HepG2 (cell line): ENCODE data around the gene EPB41L2. TPM values are rescaled to one million over a fixed set of nuclear protein-coding genes. Genes with fewer than 3 reads are reported as not detected.

Experiments
- GPBP1L1 ChIP-seq: sonication (generic); formaldehyde crosslinking; IDR thresholded peaks from 2 replicates; pipeline ENCODE4 v1.5.0; 2020; ENCODE audit warnings: mild to moderate bottlenecking, missing genetic modification reagents
- HMG20A ChIP-seq: IDR thresholded peaks from 2 replicates; pipeline ENCODE4 v1.6.1; 2016; ENCODE audit warnings: borderline replicate concordance
- HNF4G ChIP-seq, 2 experiments: sonication (generic) in 1 of 2; formaldehyde crosslinking in 1 of 2; IDR thresholded peaks; 2 replicates each; pipeline versions ENCODE4 v1.4.0 to v1.6.1; 2011 to 2020; ENCODE audit warnings: borderline replicate concordance in 2 of 2, low read depth in 2 of 2, mild to moderate bottlenecking in 2 of 2, low read length in 1 of 2, missing genetic modification reagents in 1 of 2, moderate library complexity in 1 of 2
- NFYB ChIP-seq: sonication (generic); formaldehyde crosslinking; IDR thresholded peaks from 2 replicates; pipeline ENCODE4 v1.4.0; 2020; ENCODE audit warnings: missing genetic modification reagents
- POGZ ChIP-seq: sonication (generic); formaldehyde crosslinking; IDR thresholded peaks from 2 replicates; pipeline ENCODE4 v1.4.0; 2020; ENCODE audit warnings: mild to moderate bottlenecking, missing genetic modification reagents
- REL ChIP-seq: sonication (generic); formaldehyde crosslinking; conservative IDR thresholded peaks from 2 replicates; pipeline ENCODE4 v1.8.0; 2022; ENCODE audit warnings: mild to moderate bottlenecking, missing genetic modification reagents, moderate library complexity
- SMYD3 ChIP-seq: sonication (generic); formaldehyde crosslinking; IDR thresholded peaks from 2 replicates; pipeline ENCODE4 v1.8.1; 2023; ENCODE audit warnings: mild to moderate bottlenecking, missing genetic modification reagents
- TARDBP ChIP-seq: sonication (generic); formaldehyde crosslinking; IDR thresholded peaks from 2 replicates; pipeline ENCODE4 v1.8.0; 2022; ENCODE audit warnings: mild to moderate bottlenecking, missing genetic modification reagents
- TOPORS ChIP-seq: sonication (generic); formaldehyde crosslinking; IDR thresholded peaks from 2 replicates; pipeline ENCODE4 v1.8.0; 2023; ENCODE audit warnings: mild to moderate bottlenecking, missing genetic modification reagents
- ZBTB37 ChIP-seq: sonication (generic); formaldehyde crosslinking; IDR thresholded peaks from 2 replicates; pipeline ENCODE4 v1.4.0; 2020; ENCODE audit warnings: mild to moderate bottlenecking, missing genetic modification reagents
- ZNF329 ChIP-seq: sonication (generic); formaldehyde crosslinking; IDR thresholded peaks from 2 replicates; pipeline ENCODE4 v1.9.0; 2021; ENCODE audit warnings: low read depth, mild to moderate bottlenecking, missing genetic modification reagents
- ZNF562 ChIP-seq: sonication (generic); formaldehyde crosslinking; IDR thresholded peaks from 2 replicates; pipeline ENCODE4 v1.8.0; 2022; ENCODE audit warnings: missing genetic modification reagents, borderline replicate concordance
- ZNF660 ChIP-seq: sonication (generic); formaldehyde crosslinking; IDR thresholded peaks from 2 replicates; pipeline ENCODE4 v1.5.1; 2020; ENCODE audit warnings: mild to moderate bottlenecking, low read depth, missing genetic modification reagents, borderline replicate concordance
- ZNF746 ChIP-seq: sonication (generic); formaldehyde crosslinking; IDR thresholded peaks from 2 replicates; pipeline ENCODE4 v1.8.0; 2022; ENCODE audit warnings: mild to moderate bottlenecking, missing genetic modification reagents
- ZNF790 ChIP-seq: sonication (generic); formaldehyde crosslinking; IDR thresholded peaks from 2 replicates; pipeline ENCODE4 v1.8.0; 2022; ENCODE audit warnings: missing genetic modification reagents, mild to moderate bottlenecking, borderline replicate concordance
- polyA plus RNA-seq, 8 experiments: library from polyadenylated mRNA; depleted of rRNA in 3 of 8; stranded (reverse) in 7 of 8; unstranded in 1 of 8; fragments of >200 nt; fragmentation: Illumina TruSeq in 4 of 8; extraction: Trizol in 4 of 8; gene quantifications; 2 replicates each; pipeline versions ENCODE4 v1.2.1 to v1.2.3, GENCODE V29; 2011 to 2016; ENCODE audit warnings: low read depth in 4 of 8, missing spikeins in 1 of 8, mixed read lengths in 1 of 8; ENCODE audit not compliant: insufficient read depth in 1 of 8
- total RNA-seq, 5 experiments: library from RNA; depleted of rRNA; stranded (reverse); fragments of >200 nt; fragmentation: Illumina TruSeq; extraction: Trizol; gene quantifications; 2 replicates each; pipeline ENCODE4 v1.2.3, GENCODE V29; 2016; ENCODE audit warnings: low read depth in 1 of 5
- TF ChIP-seq, protein P1 (sequence below): sonication (generic); formaldehyde crosslinking; IDR thresholded peaks from 2 replicates; pipeline ENCODE4 v1.4.0; 2020; ENCODE audit warnings: mild to moderate bottlenecking, low read depth, missing genetic modification reagents
- TF ChIP-seq, protein P2 (sequence below): sonication (generic); formaldehyde crosslinking; IDR thresholded peaks from 2 replicates; pipeline ENCODE4 v1.8.1; 2023; ENCODE audit warnings: mild to moderate bottlenecking, missing genetic modification reagents
- TF ChIP-seq, protein P3 (sequence below): sonication (generic); formaldehyde crosslinking; IDR thresholded peaks from 2 replicates; pipeline ENCODE4 v1.5.0; 2020; ENCODE audit warnings: missing genetic modification reagents

The EPB41L2 gene
- total and polyA plus RNA-seq, 2 of the 13 experiments (the other 11 are each of a cell fraction or from before 2014, with no cell fraction given), result 41.7 to 56.4 TPM

DNA sequence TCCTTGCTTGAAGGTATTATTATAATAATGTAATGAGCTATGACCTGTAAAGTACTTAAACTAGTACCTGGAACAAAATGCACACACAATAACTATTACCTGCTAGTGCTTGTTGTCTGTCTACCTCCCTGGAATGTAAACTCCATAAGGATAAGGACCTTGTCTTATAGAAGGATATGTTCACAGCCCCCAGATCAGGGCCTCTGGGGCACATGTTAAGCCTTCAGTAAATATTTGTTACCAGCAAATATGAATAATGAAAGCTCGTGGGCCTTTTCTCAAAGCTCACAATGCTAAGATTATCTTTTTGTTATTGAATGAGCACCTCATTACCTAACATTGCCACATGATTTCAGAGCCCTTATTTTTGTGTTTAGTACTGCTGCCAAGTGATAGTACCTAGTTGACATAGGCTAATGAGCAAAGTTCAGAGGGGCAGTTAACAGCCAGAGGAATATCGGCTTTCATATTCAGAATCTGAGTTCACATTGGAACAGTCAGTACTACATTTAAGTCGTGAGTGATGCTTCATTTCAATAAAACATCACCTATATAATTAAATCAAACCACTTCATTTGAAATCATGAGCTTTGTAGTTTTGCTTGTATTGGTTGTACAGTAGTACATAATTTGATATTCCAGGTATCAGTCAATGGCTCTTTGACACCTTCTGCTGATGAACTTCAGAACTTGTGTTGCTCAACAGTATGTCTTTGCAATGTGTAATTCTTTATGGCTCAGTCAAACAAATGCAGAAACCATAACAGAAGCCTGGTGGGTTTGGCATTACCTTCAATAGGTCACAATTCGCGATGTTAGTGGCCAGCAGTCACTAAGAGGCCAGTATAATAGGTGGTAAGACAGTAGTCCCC lies 247.6 kb downstream of the EPB41L2 start (continued):
- TF ChIP-seq ZBTB37 (CRISPR knock-in tag) (peak; percentile 88), ZNF660 (CRISPR knock-in tag) (no peak), TOPORS (CRISPR knock-in tag) (0 out of 2 replicates have a peak, but pooled peaks have one; percentile 56), TARDBP (CRISPR knock-in tag) (peak; percentile 97), GPBP1L1 (CRISPR knock-in tag) (no peak), SMYD3 (CRISPR knock-in tag) (peak; percentile 98), HMG20A (CRISPR knock-in tag) (peak; percentile 95), POGZ (CRISPR knock-in tag) (peak; percentile 82; the same call in 1 of the 2 replicates), HNF4G (IDR thresholded peaks at IDR 0.05; ENCODE audit: borderline replicate concordance, low read depth, low read length) (peak; percentile 86), HNF4G (CRISPR knock-in tag; IDR thresholded peaks at IDR 0.05; ENCODE audit: borderline replicate concordance, low read depth) (0 out of 2 replicates have a peak, but pooled peaks have one; percentile 41), ZNF790 (CRISPR knock-in tag) (no peak; the same call in 1 of the 2 replicates), ZNF329 (CRISPR knock-in tag) (no peak), ZNF562 (CRISPR knock-in tag) (no peak), NFYB (no peak), REL (CRISPR knock-in tag) (0 out of 2 replicates have a peak, but pooled peaks have one; percentile 31), ZNF746 (no peak)
- TF ChIP-seq, protein P1, sequence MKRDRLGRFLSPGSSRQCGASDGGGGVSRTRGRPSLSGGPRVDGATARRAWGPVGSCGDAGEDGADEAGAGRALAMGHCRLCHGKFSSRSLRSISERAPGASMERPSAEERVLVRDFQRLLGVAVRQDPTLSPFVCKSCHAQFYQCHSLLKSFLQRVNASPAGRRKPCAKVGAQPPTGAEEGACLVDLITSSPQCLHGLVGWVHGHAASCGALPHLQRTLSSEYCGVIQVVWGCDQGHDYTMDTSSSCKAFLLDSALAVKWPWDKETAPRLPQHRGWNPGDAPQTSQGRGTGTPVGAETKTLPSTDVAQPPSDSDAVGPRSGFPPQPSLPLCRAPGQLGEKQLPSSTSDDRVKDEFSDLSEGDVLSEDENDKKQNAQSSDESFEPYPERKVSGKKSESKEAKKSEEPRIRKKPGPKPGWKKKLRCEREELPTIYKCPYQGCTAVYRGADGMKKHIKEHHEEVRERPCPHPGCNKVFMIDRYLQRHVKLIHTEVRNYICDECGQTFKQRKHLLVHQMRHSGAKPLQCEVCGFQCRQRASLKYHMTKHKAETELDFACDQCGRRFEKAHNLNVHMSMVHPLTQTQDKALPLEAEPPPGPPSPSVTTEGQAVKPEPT (CRISPR knock-in tag), result no peak
- TF ChIP-seq, protein P2, sequence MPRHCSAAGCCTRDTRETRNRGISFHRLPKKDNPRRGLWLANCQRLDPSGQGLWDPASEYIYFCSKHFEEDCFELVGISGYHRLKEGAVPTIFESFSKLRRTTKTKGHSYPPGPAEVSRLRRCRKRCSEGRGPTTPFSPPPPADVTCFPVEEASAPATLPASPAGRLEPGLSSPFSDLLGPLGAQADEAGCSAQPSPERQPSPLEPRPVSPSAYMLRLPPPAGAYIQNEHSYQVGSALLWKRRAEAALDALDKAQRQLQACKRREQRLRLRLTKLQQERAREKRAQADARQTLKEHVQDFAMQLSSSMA (CRISPR knock-in tag), result no peak
- TF ChIP-seq, protein P3, sequence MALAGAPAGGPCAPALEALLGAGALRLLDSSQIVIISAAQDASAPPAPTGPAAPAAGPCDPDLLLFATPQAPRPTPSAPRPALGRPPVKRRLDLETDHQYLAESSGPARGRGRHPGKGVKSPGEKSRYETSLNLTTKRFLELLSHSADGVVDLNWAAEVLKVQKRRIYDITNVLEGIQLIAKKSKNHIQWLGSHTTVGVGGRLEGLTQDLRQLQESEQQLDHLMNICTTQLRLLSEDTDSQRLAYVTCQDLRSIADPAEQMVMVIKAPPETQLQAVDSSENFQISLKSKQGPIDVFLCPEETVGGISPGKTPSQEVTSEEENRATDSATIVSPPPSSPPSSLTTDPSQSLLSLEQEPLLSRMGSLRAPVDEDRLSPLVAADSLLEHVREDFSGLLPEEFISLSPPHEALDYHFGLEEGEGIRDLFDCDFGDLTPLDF (CRISPR knock-in tag), result no peak; the same call in 1 of the 2 replicates
